NCI-H524 (cell line): ENCODE measurements around the gene FOXC2.

Experiments used
- DNase-seq, 2 experiments: peaks; one replicate each; lab custom pipeline; 2025; lab: John Stamatoyannopoulos, UW

Gene FOXC2

DNA sequence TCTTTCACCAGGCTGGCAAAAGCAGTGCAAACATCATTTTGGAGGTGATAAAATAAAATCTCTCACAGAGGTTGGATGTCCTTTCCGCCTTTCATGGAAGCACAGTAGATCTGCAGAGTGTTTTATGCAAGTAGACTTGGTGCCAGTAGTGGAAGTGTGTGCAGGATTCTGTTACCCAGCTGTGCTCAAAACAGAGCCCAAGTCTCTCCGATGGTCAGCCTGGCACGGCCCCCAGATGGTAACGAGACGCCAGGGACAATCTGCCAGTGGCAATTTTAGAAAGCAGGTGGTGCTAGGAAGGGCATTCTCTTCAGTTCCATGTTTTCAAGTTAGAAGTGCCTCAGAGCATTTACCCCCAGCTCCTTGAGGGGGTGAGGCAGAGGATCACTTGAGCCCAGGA, 10.1 kb upstream of the FOXC2 start:
- peak in 1 of 2 experiments; percentile 24 for DNase-seq

DNA sequence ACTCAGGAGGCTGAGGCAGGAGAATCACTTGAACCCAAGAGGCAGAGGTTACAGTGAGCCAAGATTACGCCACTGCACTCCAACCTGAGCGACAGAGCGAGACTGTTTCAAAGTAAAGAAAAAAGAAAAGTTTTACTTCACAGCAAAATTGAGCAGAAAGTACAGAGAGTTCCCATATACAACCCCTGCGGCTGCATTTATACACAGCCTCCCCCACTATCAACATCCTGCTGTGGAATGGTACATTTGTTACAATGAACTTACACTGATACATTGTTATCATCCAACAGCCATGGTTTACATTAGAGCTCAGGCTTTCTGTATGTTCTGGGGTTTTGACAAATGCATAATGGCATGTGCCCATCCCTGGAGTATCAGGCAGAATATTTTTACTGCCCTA, 9.0 kb upstream of the FOXC2 start:
- no peak for DNase-seq

DNA sequence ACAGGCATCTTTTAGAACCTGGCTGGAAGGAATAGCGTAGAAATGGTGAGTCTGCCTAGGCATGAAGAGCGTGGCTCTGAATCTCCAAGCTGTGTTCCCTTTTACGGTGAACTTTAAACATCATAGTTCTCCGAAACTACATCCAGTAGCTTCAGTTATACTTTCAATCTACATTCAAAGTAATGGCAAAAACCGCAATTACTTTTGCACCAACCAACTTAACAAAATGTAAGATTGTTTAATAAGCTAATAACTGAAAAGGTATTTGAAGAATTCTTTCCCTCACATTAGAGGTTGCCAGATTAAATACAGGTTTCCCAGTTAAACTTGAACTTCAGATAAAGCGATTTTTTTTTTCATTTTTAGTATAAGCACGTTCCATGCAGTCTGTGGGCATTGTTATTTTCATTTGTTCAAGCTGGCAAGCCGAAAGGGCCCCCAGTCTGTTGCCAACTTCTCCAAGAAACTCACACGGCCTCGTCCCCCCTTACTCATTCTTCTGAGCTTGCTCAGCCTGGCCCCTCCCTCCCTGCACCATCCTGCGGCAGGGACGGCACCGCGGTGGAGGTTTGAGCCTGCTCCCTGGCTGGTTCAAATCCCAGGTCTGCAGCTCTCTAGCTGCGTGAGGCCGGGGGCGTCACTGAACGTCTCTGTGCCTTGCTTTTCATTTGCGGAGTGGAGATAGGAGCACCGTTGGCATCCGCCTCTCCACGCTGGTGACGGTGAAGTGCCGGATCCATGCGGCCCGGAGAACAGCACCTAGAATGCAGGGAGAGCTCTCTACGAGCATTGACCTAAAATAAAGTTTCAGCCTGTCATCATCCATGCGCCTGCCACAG, 8.1 kb upstream of the FOXC2 start:
- no peak for DNase-seq

DNA sequence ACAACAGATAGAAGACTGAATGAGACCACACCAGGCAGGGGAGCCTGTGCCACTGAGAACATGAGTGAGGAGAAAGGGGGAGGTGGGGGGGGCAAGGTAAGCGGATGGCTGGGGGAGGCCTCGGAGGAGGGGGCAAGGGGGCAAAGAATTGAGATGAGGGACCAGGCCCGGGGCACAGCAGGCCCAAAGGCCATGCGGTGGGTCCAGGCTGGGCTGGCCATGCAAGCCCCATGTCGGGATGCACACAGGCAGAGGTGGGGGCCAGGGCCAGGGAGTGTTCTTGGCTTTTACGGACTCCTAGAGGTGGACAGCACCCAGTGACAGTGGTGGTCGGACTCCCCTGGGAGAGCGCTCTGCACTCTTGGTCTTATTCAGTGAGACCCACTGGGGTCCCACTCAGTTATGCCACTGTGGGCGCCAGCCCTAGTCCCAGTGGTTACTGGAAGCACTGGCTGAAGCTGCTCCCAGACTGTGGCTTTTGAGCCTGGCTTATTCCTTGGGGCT, 6.8 kb upstream of the FOXC2 start:
- DNase-seq, result no peak

DNA sequence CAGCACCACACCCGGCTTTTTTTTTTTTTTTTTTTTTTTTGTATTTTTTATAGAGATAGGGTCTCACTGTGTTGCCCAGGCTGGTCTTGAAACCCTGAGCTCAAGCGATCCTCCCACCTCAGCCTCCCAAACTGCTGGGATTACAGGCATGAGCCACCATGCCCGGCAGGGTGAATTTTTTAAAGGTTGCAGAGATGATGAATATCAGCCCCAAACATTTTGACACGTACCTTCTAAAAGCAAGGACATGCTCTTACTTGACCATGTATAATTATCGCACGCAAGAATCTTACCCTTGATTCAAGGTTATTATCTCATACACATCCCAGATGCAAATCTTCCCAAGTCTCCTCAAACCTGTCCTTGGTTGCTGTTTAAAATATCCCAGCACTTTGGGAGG, 4.3 kb upstream of the FOXC2 start:
- no peak for DNase-seq

DNA sequence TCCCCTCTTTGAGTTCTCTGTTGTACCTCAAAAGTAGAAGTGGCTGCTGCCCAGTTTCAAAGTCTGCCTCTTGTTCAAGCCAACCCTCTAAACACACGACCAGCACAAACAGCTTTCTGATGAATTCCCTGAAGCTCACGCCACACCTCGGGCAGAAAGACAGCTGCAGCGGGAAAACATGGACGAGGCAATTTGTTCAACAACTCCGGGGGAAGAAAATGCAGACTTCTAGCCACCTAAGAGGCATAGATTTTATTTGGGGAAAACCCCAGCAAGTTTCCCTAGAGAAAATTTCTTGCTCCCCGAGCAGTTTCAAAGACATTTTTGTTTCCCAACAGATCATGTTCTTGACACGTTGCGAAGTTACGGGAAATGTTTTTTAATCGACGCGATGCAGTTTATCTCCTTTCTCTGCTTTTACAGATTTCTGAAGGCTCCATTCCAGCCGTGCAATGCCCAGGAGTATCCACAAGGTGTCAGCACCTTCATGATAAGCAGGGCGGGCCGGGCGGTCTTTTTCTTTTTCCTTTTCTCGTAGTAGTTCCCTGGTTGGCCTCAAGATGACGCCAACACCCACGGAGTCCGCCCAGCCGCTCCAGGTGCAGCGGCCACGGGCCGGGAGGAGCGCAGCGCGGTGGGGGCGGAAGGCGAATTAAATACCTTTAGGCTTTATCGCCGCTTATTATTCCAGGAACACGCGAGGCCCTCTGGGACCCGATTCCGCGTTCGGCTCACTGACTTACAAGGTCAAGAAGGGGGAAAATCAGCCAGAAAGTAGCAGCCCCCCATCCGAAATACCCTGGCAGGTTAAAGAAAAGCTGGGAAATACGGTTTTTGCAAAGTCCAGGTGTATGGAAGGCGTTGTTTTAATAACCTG, 2.9 kb upstream of the FOXC2 start:
- peak; percentile 68 to 89 for DNase-seq

DNA sequence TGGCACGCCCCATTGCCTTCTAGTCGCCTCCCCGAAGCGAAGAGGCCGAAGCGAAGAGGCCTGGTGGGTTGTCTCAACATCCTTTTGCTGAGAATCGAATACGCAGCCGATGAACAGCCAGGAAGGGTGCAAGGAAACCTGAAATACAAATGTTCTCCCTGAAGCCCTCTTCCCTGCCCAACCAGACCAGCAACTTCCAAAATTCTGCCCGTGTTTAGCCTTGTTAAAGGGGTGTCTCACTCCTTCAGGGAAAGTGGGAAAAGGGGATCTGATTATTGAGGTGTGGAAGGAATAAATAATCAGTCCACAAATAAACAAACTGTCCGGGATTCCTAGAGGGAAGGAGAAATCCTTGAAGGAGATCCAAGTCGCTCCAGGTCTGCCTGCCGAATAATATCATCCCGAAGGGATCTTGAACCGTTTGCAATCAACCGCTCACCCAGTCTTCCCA, 1.4 kb upstream of the FOXC2 start:
- no peak for DNase-seq

DNA sequence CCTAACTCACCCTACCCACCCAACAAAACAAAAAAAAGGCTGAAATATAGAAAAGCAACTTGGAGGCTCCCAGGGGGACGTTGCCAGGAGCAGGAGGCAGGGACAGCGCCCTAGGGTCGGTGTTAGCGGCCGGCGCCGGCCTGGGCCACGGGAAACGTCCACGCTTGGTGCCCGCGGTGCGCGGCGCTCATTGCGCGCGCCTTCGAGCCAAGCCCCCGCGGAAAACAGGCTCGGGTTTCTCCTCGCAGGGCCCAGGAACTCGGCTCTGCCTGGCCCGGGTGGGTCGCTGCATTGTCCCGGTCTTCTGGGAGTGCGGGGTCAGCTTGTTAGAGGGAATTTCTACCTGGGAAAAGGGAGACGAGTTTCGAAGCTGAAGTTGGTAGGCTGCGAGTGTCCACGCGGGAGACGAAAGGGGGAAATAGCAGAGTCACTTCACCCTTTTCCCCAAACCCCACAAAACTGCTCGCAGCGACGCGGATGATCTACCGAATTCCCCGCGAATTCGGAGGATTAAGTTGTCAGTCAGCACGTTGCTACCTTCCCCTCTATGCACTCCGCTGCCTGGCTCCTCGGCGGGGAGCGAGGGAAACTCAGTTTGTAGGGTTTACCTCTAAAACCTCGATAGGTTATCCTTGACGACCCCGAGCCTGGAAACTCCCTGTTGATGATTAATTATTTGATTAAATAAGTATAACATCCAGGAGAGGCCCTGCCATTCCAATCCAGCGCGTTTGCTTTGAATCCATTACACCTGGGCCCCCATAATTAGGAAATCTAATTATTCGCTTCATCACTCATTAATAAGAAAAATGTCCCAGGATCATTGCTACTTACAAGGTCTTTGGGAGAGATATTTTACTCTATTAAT, 751 bp upstream of the FOXC2 start:
- no peak for DNase-seq

DNA sequence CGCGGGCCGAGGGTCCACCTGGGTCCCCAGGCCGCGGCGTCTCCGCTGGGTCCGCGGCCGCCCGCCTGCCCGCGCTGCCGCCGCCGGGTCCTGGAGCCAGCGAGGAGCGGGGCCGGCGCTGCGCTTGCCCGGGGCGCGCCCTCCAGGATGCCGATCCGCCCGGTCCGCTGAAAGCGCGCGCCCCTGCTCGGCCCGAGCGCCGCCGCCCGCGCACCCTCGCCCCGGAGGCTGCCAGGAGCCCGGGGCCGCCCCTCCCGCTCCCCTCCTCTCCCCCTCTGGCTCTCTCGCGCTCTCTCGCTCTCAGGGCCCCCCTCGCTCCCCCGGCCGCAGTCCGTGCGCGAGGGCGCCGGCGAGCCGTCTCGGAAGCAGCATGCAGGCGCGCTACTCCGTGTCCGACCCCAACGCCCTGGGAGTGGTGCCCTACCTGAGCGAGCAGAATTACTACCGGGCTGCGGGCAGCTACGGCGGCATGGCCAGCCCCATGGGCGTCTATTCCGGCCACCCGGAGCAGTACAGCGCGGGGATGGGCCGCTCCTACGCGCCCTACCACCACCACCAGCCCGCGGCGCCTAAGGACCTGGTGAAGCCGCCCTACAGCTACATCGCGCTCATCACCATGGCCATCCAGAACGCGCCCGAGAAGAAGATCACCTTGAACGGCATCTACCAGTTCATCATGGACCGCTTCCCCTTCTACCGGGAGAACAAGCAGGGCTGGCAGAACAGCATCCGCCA, 504 bp downstream of the FOXC2 start:
- peak in 1 of 2 experiments; percentile 20 for DNase-seq

DNA sequence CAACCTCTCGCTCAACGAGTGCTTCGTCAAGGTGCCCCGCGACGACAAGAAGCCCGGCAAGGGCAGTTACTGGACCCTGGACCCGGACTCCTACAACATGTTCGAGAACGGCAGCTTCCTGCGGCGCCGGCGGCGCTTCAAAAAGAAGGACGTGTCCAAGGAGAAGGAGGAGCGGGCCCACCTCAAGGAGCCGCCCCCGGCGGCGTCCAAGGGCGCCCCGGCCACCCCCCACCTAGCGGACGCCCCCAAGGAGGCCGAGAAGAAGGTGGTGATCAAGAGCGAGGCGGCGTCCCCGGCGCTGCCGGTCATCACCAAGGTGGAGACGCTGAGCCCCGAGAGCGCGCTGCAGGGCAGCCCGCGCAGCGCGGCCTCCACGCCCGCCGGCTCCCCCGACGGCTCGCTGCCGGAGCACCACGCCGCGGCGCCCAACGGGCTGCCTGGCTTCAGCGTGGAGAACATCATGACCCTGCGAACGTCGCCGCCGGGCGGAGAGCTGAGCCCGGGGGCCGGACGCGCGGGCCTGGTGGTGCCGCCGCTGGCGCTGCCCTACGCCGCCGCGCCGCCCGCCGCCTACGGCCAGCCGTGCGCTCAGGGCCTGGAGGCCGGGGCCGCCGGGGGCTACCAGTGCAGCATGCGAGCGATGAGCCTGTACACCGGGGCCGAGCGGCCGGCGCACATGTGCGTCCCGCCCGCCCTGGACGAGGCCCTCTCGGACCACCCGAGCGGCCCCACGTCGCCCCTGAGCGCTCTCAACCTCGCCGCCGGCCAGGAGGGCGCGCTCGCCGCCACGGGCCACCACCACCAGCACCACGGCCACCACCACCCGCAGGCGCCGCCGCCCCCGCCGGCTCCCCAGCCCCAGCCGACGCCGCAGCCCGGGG, 1.3 kb downstream of the FOXC2 start:
- no peak for DNase-seq

DNA sequence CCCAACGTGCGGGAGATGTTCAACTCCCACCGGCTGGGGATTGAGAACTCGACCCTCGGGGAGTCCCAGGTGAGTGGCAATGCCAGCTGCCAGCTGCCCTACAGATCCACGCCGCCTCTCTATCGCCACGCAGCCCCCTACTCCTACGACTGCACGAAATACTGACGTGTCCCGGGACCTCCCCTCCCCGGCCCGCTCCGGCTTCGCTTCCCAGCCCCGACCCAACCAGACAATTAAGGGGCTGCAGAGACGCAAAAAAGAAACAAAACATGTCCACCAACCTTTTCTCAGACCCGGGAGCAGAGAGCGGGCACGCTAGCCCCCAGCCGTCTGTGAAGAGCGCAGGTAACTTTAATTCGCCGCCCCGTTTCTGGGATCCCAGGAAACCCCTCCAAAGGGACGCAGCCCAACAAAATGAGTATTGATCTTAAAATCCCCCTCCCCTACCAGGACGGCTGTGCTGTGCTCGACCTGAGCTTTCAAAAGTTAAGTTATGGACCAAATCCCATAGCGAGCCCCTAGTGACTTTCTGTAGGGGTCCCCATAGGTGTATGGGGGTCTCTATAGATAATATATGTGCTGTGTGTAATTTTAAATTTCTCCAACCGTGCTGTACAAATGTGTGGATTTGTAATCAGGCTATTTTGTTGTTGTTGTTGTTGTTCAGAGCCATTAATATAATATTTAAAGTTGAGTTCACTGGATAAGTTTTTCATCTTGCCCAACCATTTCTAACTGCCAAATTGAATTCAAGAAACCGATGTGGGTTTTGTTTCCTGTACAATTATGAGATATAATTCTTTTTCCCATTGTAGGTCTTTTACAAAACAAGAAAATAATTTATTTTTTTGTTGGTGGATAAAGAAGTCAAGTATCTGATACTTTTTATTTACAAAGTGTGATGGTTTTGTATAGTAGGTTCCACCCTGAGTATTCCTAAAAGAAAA, 2.3 kb downstream of the FOXC2 start:
- no peak for DNase-seq

DNA sequence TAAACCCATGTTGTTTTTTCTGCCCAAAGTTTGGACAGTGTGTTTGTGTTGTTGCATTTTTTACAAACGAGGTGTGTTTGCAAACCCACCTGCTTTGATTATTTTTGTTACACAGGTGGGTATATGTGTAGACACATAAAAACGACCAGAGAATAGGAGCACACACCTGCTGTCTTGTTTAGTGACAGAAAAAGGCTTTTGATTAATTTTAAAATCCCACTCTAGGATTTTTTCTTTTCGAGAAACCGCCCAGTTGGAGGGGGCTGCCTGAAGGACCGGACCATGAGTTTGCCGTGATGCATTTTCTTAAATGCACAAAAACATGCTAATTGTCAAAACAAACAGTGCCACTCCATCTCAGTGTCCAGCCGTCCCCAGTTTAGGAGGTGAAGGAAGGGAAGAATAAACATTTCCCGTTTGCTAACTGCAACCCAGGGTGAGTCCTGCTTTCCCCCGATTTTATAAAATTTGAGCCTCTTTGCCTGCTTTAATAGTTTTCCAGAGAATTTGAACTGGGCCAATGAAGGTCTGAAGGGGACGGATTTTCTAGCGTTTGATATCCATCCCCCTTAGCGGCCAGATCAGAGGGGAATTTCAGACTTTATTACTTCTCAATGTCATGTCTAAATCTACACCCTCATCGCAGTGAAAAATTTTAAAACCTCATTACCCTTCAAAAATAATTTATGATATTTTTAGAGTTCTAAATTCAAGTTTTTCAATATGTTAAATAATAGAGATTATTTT, 3.2 kb downstream of the FOXC2 start:
- no peak for DNase-seq

DNA sequence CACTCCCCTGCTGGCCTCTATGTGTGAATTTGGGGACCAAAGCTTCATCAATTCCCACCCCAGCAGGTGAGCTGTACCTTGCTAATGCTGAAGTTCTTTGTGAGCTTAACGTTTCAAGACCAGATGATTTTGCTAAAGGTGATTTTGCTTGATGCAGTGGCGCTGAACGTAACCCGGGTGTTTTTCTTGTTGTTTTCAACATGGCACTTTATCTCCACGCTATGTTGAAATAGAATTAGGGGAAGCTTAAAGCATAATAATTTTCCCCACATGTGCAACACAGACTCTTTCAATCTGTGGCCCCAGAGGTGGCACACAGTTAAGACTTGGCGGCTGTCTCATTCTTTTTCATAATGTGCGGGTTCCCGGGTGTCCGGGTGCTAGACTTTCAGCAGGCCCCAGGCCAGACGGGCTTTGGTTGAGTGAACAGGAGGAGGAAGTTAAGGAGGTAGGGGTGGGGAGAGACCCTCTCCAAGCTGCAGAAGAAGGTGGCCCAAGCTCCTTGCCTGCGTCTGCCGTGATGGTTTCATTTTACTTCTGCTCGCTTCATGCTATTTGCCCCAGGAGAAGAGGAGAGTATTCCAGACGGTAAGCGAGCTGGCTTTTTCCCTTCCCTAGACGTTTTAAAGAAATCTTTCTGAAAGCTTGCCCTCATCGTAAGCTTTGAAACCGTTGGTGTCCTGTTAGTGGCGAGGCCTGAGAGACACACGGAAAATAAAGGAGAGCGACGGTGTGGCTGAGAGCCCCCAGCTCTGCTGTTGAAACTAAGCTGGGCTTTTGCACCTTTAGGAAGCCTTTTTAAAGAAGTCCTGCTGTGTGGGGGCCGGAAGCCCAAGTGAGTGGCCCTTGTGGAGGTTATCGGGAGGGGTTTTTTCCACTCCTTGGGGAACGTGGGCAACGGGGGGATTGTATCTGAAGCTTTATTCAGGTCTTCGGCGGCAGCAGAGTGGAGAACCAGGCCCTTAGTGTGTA, 4.2 kb downstream of the FOXC2 start:
- no peak for DNase-seq

DNA sequence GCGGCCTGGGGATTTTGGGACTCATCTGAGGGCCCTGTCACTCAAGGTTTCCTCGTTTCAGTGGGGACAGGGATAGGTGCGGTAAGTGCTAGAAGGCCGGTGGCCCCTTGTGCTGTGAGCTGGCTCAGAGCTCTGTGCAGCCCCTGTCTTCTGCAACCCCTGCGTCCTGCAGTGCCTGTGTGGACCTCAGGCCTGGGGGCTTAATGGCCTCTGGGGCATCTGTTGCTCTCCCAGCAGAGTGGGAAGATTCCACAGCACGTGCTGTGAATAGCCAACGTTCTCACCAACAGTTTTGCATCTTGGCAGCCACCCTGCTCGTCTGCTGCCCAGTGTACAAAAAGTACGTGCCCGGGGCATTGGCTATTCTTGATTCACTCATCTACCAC, 4.9 kb downstream of the FOXC2 start:
- no peak for DNase-seq

DNA sequence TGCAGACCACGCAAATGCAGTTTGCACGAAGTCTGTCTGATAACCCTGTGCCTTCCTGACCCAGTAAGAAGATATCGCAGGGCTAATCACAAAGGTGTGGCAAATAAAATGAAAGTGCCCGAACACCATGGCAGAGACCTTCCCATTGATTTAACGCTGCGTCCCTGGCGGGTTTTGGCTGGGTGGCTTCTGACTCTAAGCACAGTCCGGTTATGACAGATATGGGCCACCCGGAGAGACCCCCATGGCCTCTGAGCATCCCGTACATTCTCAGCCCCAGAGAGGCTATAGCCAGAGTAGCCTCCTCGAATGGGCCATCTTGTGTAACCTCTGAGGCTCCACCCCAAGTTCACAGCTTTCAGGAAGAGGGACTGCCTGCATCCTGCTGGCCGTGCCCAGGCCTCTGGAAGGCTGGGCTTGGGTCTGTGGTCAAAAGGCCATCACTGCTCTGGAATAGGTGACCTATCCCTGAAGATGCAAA, 5.5 kb downstream of the FOXC2 start:
- DNase-seq, result no peak

DNA sequence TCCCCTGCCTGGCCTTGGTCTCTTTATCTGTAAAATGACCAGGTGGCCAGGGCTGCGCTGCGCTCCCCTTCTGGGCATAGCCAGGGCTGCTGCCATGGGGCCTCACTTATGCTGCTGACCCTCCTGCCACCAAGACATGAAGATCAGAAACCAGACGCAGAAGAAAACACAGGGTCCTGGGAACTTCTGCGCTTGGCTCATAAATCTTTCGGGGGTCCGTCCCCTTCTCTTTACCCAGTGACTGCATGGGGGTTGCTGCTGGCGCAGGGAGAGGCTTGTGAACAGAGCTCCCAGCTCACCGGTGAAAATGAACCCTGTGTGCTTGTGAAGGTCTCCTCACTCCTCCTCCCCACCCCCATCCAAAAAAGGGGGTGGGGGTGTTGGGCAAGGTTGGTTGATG, 6.0 kb downstream of the FOXC2 start:
- DNase-seq, result no peak

DNA sequence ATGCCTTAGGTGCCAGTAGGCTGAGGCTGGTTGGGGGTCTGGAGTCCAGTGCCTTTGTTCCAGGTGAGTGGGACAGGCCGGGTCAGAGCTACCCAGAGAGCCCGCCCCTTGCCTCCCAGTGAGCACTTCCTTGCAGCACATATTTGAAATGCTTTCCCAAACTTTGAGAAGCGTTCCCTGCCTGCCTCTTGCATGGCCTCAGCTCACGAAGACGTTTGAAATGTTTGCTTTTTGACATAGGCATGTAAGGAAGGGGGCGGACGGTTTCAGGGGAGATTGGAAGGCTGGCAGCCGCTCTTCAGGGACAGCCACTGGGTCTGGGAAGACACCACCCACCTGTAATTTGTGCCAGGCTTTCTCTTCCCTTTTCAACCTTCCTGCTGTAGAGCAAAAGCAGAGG, 6.6 kb downstream of the FOXC2 start:
- DNase-seq, result no peak
